ENCODE results near the gene DTD1.
"Not testable (repeated sequence)": the region's sequence is repeated elsewhere in the genome, so short reads cannot be mapped to it uniquely, and the experiment has no call there.

DTD1 gene

DNA sequence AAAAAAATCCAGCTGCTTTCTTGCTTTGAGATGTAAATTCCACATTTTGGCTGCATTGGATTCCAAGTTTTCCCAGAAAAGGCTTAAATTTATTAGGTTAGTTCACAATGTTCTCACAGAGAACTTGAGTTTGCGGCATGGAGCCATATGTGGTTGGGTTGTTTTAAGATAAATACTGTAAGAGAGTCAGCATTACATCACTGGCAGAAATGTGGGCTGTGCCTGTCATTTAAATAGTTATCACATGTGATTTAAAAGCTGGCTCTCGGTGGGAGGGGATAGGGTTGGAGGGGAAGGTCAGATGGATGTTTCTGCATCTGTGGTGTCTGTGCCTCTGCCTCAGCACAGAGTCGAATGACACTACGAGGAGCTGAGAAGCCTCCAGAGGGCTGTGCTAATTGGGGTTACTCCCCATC lies 151.9 kb downstream of the DTD1 start:
- peak; percentile 80 for DNase-seq (ENCODE audit: low read depth, low spot score)

GRCh38 chr20:18740726-18741125 lies 152.9 kb downstream of the DTD1 start:
- no peak for DNase-seq (ENCODE audit: low read depth, low spot score)

DNA sequence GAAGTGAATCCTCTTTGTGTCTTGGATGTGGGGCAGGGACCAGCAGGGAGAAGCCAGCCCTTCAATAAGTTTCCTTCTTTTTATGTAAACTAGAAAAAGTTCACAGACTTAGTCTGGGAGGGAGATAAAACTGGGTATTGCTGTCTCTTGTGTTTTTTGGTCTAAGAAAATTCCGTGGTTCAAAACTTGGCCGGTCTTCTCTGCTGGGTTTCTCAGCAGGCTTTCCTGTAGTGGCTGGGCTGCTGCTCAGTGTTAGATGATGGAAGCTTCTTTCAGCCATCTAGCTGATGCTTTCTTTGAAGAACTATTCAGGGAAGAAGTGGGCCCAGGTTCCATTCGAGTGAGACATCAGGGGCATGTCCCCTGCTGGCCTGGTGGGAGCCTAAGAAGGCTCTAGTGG lies 155.0 kb downstream of the DTD1 start:
- peak; percentile 30 for DNase-seq (ENCODE audit: low read depth, low spot score)

DNA sequence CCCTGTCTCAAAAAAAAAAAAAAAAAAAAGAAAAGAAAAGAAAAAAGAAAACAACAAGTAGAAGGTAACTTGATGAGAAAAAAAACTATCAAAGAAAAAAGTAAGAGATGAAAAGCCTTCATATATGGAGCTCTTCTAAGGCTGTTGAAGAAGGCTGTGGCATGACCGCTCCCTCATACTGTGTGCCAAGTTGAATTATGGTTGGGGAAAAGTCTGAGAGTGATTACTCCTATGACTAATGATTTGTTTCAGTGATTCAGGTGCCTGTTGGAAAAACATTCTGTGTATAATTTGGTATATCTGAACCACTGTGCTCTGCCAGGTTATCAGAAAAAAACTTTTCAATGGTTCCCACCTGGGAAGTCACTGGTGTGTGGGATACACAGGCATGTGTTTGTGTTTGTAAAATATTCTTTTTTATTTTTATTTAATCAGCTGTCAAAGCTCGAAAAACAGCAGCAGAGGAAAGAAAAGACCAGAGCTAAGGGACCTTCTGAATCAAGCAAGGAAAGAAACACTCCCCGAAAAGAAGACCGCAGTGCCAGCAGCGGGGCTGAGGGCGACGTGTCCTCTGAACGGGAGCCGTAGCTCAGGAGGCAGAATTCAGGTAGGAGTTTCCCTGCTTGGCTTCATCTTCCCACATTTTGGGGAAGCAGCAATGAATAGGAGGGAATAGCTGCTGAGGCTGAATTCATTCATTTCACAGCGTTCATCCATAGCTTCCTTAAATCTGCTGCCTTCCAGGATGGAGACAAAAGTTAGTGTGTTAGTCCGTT lies 156.0 kb downstream of the DTD1 start:
- DNase-seq (ENCODE audit: low read depth, low spot score): peak; percentile 13

DNA sequence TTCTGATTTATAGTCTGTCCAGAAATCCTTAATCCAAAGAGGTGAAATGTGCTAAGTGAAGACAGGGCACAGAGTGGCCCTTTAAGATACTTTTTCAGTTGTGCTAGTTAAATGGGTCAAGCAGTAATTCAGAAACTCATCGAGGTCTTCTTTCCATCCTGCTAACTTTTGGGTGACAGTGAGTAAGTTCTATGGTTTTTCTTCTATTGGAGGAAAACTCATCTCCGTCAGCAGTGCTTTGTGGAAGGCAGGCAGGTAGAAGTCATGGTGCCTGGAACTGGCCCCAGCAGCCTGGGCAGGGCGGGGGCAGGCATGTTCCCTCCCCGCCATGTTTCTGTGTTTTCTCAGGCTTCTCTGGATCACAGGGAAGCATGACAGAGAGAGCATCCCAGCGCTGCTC lies 159.2 kb downstream of the DTD1 start:
- no peak for DNase-seq (ENCODE audit: low read depth, low spot score)

DNA sequence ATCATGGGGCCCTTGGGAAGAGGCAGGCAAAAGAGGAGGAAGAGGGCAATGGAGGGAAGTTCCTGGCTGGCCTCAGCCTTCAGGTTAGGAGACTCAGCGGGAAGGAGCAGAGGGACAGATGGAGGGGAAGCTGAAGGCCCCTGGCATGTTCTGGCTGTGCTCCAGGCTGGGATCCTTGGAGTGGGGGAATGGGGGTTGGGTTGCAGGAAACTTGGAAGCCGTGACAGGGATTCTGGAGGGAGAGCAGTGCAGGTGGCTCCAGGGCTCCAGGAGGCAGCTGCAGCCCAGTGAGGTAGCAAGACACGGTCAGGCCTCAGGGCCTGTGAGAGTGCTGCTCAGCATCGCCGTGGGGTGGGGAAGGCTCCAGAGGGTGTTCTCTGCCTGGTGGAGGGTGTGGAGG lies 161.1 kb downstream of the DTD1 start:
- DNase-seq (ENCODE audit: low read depth, low spot score): no peak

- DNase-seq (ENCODE audit: low read depth, low spot score): no peak
Measured at GRCh38 chr20:18749528-18749927, 161.7 kb downstream of the DTD1 start.

DNA sequence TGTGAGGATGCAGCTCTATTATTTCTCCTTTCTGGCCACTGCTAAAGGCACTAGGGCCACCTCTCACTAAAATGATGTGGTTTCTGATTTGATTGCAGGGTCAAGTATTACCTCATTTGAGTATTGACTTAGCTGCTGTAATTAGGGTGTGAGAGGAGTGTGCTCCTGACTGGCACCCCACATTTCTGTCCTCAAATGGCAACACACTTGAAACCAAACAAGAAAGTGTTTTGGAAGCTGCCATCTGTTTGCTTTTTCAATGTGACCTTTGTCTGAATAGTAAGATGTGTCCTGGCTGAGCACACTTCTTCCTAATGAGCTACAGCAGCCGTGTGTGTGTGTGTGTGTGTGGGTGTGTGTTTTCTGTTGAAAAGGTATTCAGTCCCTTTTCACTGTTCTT lies 162.9 kb downstream of the DTD1 start:
- DNase-seq (ENCODE audit: low read depth, low spot score): peak; percentile 9

- peak; percentile 22 for DNase-seq (ENCODE audit: low read depth, low spot score)
Measured at GRCh38 chr20:18754030-18754652, 166.3 kb downstream of the DTD1 start.

DNA sequence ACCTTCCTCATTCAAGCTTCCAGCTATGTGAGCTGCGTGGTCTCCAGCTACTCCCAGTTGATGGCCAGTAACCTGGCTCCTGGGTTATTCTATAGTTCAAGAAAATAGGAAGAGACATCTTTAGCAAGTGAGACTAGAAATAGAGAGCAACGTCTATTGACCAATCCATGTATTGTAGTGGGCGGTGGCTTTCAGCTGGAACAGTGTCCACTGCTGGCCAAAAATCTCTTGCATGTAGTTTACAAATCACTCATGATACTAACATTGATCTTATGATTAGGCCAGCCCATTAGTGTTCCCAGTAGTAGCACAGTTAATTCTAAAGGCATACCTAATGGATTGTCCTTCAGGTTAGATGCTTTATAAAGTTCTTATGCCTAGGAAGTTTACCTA lies 166.8 kb downstream of the DTD1 start:
- DNase-seq (ENCODE audit: low read depth, low spot score): no peak

DNA sequence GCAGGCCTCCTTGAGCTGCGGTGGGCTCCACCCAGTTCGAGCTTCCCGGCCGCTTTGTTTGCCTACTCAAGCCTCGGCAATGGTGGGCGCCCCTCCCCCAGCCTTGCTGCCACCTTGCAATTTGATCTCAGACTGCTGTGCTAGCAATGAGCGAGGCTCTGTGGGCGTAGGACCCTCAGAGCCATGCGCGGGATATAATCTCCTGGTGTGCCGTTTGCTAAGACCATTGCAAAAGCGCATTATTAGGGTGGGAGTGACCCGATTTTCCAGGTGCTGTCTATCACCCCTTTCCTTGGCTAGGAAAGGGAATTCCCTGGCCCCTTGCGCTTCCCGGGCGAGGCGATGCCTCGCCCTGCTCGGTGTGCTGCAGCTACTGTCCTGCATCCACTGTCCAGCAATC lies 173.0 kb downstream of the DTD1 start:
- not testable (repeated sequence) for DNase-seq (ENCODE audit: low read depth, low spot score)

- no peak for DNase-seq (ENCODE audit: low read depth, low spot score)
Measured at GRCh38 chr20:18767676-18768075, 179.8 kb downstream of the DTD1 start.

DNA sequence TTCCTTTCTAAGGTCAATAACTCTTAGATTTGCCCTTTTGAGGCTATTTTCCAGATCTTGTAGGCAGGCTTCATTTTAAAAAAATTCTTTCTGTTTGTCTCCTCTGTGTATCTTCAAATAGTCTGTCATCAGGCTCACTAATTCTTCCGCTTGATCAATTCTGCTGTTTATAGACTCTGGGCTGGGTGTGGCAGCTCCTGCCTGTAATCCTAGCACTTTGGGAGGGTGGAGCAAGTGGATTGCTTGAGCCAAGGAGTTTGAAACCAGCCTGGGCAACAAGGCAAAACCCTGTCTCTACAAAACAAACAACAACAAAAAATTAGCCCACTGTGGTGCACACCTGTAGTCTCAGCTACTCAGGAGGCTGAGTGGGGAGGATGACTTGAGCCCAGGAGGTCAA lies 185.7 kb downstream of the DTD1 start:
- no peak for DNase-seq (ENCODE audit: low read depth, low spot score)

DNA sequence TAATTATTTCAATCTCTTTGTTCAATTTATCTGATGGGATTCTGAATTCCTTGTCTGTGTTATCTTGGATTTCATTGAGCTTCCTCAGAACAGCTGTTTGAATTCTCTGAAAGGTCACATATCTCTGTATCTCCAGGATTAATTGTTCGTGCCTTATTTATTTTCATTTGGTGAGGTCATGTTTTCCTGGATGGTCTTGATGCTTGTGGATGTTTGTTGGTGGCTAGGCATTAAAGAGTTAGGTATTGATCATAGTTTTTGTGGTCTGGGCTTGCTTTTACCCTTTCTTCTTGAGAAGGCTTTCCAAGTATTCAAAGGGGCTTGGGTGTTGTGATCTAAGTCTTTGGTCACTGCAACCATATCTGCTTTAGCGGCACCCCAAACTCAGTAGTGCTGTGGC lies 186.4 kb downstream of the DTD1 start:
- no peak for DNase-seq (ENCODE audit: low read depth, low spot score)

GRCh38 chr20:18775633-18776032 lies 187.8 kb downstream of the DTD1 start:
- no peak for DNase-seq (ENCODE audit: low read depth, low spot score)

DNA sequence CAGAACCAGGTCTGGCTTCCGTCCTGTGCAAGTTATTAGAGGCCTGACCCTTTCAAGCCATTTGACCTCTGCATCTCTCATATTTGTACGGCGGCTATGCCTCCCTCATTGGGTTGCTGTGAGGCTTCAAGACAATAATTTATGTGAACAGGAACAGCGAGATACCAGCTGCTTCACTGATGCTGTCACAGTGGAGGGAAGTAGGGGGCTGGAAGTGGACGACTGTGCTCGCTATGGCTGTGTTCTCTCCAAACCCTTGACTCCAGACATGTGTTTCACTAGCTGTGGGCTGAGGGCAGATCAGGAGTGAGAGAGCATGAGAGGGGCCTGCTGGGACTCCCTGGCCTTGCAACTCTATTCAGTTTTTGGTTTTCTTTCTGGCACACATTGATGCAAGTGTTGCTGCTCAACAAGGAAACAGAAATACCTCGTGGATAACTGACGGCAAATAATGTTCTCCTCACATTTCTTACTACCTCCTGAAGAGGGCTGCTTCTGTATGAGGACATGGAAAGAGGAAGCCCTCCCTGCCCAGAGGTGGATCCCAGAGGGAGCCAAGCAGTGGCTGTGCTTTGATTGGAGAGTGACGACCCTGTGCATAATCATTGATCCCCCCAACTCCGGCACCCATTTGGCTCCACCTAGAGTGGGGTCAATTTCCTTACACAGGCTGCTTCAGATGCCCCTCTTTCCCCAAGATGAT lies 191.0 kb downstream of the DTD1 start:
- no peak for DNase-seq (ENCODE audit: low read depth, low spot score)

- DNase-seq (ENCODE audit: low read depth, low spot score): no peak
Measured at GRCh38 chr20:18780385-18781130, 192.7 kb downstream of the DTD1 start.

GRCh38 chr20:18781509-18781908 lies 193.7 kb downstream of the DTD1 start:
- no peak for DNase-seq (ENCODE audit: low read depth, low spot score)

- no peak for DNase-seq (ENCODE audit: low read depth, low spot score)
Measured at GRCh38 chr20:18783385-18783959, 195.6 kb downstream of the DTD1 start.

- DNase-seq (ENCODE audit: low read depth, low spot score): not testable (repeated sequence)
Measured at GRCh38 chr20:18787046-18787445, 199.2 kb downstream of the DTD1 start.

DNA sequence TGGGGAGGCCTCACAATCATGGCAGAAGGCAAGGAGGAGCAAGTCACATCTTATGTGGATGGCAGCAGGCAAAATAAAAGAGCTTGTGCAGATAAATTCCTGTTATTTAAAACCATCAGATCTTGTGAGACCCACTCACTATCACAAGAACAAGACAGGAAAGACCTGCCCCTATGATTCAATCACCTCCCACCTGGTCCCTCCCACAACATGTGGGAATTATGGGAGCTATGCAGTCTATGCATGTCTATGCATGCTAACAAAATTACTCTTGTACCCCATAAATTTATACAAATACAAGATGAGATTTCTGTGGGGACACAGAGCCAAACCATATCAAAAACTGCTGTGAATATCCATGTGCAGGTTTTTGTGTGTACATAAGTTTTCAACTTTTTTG lies 200.2 kb downstream of the DTD1 start:
- DNase-seq (ENCODE audit: low read depth, low spot score): no peak

- no peak for DNase-seq (ENCODE audit: low read depth, low spot score)
Measured at GRCh38 chr20:18790787-18791186, 202.9 kb downstream of the DTD1 start.

Measured in astrocyte of the hippocampus (primary cell).